MCF 10A (cell line): ENCODE measurements around the gene RIN3. TPM values are rescaled to one million over a fixed set of nuclear protein-coding genes. Genes with fewer than 3 reads are reported as not detected.

Source experiments
- BruUV-seq: library from RNA; stranded (reverse); fragments of 400-500 nt; replicated peaks from 2 replicates; lab custom pipeline; 2021; lab: Mats Ljungman, UMichigan
- CTCF ChIA-PET: fragments of 300-600 bp; sonication (Branson Sonifier 250); formaldehyde crosslinking; extraction: SDS; loops from one replicate; lab custom pipeline; 2021; ENCODE audit warnings: antibody characterized with exemption, inconsistent platforms; lab: Yijun Ruan, JAX
- POLR2A ChIA-PET: fragments of 300-600, 350-650 bp; sonication (Branson Sonifier 250); formaldehyde crosslinking; extraction: SDS; loops from one replicate; lab custom pipeline; 2020; ENCODE audit warnings: antibody characterized with exemption, inconsistent platforms; lab: Yijun Ruan, JAX
- DNase-seq: peaks from one replicate; pipeline ENCODE4 v3.0.0-alpha.2; 2018; ENCODE audit not compliant: unreplicated experiment
- H3K27ac Mint-ChIP-seq: one replicate; pipeline ENCODE4 v1.8.0; 2022; ENCODE audit warnings: mild to moderate bottlenecking, low read depth, mixed read lengths; ENCODE audit not compliant: unreplicated experiment
- H3K27me3 Mint-ChIP-seq: one replicate; pipeline ENCODE4 v1.8.0; 2022; ENCODE audit warnings: mixed read lengths; ENCODE audit not compliant: insufficient read depth, unreplicated experiment
- H3K36me3 Mint-ChIP-seq: one replicate; pipeline ENCODE4 v1.8.0; 2022; ENCODE audit warnings: mild to moderate bottlenecking, moderate library complexity, mixed read lengths; ENCODE audit not compliant: insufficient read depth, unreplicated experiment
- H3K4me1 Mint-ChIP-seq: one replicate; pipeline ENCODE4 v1.8.0; 2022; ENCODE audit warnings: mixed read lengths; ENCODE audit not compliant: insufficient read depth, unreplicated experiment
- H3K4me3 Mint-ChIP-seq: one replicate; pipeline ENCODE4 v1.8.0; 2022; ENCODE audit warnings: mild to moderate bottlenecking, moderate library complexity, mixed read lengths; ENCODE audit not compliant: unreplicated experiment
- H3K9me3 Mint-ChIP-seq: one replicate; pipeline ENCODE4 v1.8.0; 2022; ENCODE audit warnings: mixed read lengths; ENCODE audit not compliant: unreplicated experiment
- intact Hi-C: fragments of 100-400 bp; cut with micrococcal nuclease; formaldehyde crosslinking; loops from 2 replicates; pipeline ENCODE4 v1.14.1; 2022
- total RNA-seq: library from RNA; stranded (reverse); gene quantifications from 2 replicates; pipeline ENCODE4 v1.2.3, GENCODE V29; 2022
- TF ChIP-seq, protein P1 (sequence below): fragments of 200-600 bp; IDR thresholded peaks from one replicate; pipeline ENCODE4 v1.8.0; 2022; ENCODE audit warnings: antibody characterized with exemption, mild to moderate bottlenecking; ENCODE audit not compliant: unreplicated experiment

Gene RIN3
- total RNA-seq, 1 experiment from 2014 or later = 14.2 TPM

DNA sequence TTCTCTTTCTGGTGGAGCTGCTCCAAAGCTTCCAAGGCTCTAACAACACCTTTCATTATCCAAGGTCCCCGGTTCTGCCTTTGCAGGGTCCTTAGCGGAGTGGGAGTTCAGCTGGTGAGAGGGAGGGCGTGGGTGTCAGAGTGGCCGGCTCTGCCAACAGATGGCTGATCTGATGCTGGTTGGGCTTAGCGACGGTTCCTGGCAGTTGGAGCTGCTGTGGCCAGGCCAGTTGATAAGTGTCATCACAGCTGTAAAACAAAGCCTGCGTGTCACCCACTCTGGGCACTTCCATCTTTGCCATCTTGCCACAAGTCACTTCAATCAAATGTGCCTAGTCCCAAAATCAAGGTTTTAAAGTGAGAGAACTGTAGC is 36.3 kb downstream of the RIN3 start:
- TF ChIP-seq, protein P1, sequence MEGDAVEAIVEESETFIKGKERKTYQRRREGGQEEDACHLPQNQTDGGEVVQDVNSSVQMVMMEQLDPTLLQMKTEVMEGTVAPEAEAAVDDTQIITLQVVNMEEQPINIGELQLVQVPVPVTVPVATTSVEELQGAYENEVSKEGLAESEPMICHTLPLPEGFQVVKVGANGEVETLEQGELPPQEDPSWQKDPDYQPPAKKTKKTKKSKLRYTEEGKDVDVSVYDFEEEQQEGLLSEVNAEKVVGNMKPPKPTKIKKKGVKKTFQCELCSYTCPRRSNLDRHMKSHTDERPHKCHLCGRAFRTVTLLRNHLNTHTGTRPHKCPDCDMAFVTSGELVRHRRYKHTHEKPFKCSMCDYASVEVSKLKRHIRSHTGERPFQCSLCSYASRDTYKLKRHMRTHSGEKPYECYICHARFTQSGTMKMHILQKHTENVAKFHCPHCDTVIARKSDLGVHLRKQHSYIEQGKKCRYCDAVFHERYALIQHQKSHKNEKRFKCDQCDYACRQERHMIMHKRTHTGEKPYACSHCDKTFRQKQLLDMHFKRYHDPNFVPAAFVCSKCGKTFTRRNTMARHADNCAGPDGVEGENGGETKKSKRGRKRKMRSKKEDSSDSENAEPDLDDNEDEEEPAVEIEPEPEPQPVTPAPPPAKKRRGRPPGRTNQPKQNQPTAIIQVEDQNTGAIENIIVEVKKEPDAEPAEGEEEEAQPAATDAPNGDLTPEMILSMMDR = no peak
- Mint-ChIP-seq H3K36me3 (peaks cover 10% of the 10 kb centered on the region), H3K9me3 (no peaks in the 10 kb centered on the region), H3K27ac (no peak overlapping the region), H3K4me3 (no peak overlapping the region), H3K4me1 (no peaks in the 10 kb centered on the region), H3K27me3 (no peaks in the 10 kb centered on the region)
- intact Hi-C loops = no loop called here
- CTCF ChIA-PET = interaction anchor here (0.5 to 1.6 kb wide), 2 partner anchors 15 to 364 kb away, joined by 3 read pairs; no protein-coding TSS in a partner anchor
- no TSS peak for BruUV-seq
- POLR2A ChIA-PET = interaction anchor here (1.5 kb wide), 1 partner anchor 9 kb away, joined by 5 read pairs; no protein-coding TSS in a partner anchor
- no peak for DNase-seq

DNA sequence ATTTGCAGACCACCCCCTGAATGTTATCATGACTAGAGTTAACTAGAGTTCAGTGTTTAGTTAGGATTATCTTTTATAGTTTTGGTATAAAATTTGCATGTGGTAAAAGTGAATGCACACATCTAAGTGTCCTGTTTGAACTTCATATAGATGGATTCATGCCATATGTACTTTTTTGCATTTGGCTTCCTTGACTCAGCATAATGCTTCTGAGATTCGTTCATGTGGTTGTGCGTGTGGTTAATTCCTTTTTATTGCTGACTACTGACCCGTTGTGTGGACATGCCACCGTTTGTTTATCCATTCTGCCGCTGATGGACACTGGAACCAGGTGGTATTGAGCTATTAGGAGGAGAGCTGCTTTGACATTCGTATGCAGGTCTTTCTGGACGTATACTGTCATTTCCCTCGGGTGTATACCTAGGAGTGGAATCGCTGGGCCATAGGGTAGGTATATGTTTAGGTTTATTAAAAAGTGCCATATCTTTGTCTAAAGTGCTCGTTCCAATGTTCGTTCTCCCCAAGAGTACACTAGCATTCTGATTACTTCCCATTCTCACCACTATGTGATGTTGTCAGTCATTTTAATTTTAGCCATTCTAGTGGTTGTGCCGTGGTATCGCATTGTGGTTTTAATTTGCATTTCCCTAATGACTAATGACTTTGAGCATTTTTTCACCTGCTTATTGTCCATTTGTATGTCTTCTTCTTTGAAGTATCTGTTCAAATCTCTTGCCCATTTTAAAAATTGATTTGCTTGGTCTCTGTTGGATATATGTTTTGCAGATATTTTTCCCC is 37.7 kb downstream of the RIN3 start:
- Mint-ChIP-seq H3K4me1 (peaks cover 2% of the 10 kb centered on the region), H3K27ac (no peak overlapping the region), H3K4me3 (no peak overlapping the region), H3K9me3 (no peaks in the 10 kb centered on the region), H3K27me3 (no peaks in the 10 kb centered on the region), H3K36me3 (peaks cover 12% of the 10 kb centered on the region)
- TF ChIP-seq, protein P1 = no peak
- no peak for DNase-seq
- intact Hi-C loops = no loop called here
- no TSS peak for BruUV-seq
- POLR2A ChIA-PET = no interaction called here
- CTCF ChIA-PET = interaction anchor here (0.5 kb wide), 1 partner anchor 202 kb away, joined by 3 read pairs; no protein-coding TSS in a partner anchor

DNA sequence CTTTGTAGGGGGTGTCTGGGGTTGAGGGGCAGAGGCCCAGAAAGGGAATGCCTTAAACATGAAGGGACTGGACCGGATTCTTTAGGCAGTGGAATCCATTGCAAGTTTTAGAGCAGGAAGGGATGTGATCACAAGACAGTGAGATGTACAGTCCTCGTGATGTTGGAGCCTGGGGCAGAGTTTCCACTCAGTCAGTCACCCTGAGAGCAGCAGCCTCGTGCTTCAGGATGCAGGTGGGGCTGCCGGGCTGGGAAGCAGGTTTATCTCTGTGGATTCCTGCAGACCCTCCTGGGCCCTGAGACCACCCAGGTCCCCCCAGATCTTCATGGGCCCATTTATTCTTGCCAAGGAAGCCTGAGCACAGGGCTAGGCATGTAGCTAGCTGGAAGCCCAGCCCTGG is 38.5 kb downstream of the RIN3 start:
- DNase-seq = no peak
- Mint-ChIP-seq H3K4me3 (no peak overlapping the region), H3K4me1 (peaks cover 10% of the 10 kb centered on the region), H3K27ac (no peak overlapping the region), H3K36me3 (peaks cover 17% of the 10 kb centered on the region), H3K27me3 (no peaks in the 10 kb centered on the region), H3K9me3 (no peaks in the 10 kb centered on the region)
- CTCF ChIA-PET = no interaction called here
- POLR2A ChIA-PET = no interaction called here
- BruUV-seq = no TSS peak
- TF ChIP-seq, protein P1 = no peak
- intact Hi-C loops = no loop called here

DNA sequence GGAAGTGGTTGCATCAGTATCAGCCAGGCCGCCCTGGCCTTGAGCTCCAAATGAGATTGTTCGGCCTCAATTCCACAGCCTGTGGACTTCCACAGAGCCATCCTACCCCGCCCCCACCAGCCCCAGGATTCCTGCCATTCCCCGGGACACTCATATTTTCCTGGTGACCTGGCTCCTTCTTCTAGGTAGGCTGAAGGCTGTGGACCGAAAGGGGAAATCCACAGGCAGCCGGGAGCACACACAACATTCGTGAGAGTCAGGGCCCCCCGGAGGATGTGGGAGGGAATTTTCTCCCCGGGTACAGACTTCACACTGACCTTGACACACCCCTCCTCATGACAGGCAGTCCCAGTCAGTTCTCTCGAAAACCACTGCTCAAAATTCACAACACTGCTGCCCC is 39.9 kb downstream of the RIN3 start:
- CTCF ChIA-PET = no interaction called here
- POLR2A ChIA-PET = no interaction called here
- Mint-ChIP-seq H3K9me3 (no peaks in the 10 kb centered on the region), H3K4me3 (no peak overlapping the region), H3K27ac (no peak overlapping the region), H3K36me3 (peaks cover 17% of the 10 kb centered on the region), H3K4me1 (peaks cover 10% of the 10 kb centered on the region), H3K27me3 (no peaks in the 10 kb centered on the region)
- no peak for DNase-seq
- BruUV-seq = no TSS peak
- TF ChIP-seq, protein P1 = no peak
- intact Hi-C loops = no loop called here
